Smooth muscle cell (in vitro differentiated cells): ENCODE results near the gene DACT2. TPM values are rescaled to one million over a fixed set of nuclear protein-coding genes. Genes with fewer than 3 reads are reported as not detected.
A peak's percentile ranks its signal among the peaks of the same experiment; 100 is the strongest.
"Not testable (repeated sequence)": the region's sequence is repeated elsewhere in the genome, so short reads cannot be mapped to it uniquely, and the experiment has no call there.

ENCODE experiments used
- DNase-seq: peaks from one replicate; lab custom pipeline; 2025; ENCODE audit not compliant: unreplicated experiment; lab: John Stamatoyannopoulos, UW
- H2AFZ ChIP-seq: fragments of 200-600 bp; sonication (generic); 2 replicates; pipeline ENCODE4 v1.6.0; 2016; ENCODE audit warnings: antibody characterized with exemption, low read depth, mild to moderate bottlenecking
- H3F3A ChIP-seq: fragments of 200-600 bp; sonication (generic); 2 replicates; pipeline ENCODE4 v1.6.0; 2017; ENCODE audit warnings: antibody characterized with exemption, low read depth
- H3K27ac ChIP-seq: fragments of 200-600 bp; sonication (generic); 2 replicates; pipeline ENCODE4 v1.5.1; 2016; ENCODE audit warnings: low read depth, mild to moderate bottlenecking
- H3K27me3 ChIP-seq: fragments of 200-600 bp; sonication (generic); 2 replicates; pipeline ENCODE4 v1.6.1; 2016; ENCODE audit warnings: low read depth, mild to moderate bottlenecking
- H3K36me3 ChIP-seq: fragments of 200-600 bp; sonication (generic); 2 replicates; pipeline ENCODE4 v1.5.1; 2016; ENCODE audit warnings: low read depth
- H3K4me1 ChIP-seq: fragments of 200-600 bp; sonication (generic); 2 replicates; pipeline ENCODE4 v1.5.1; 2016; ENCODE audit warnings: low read depth
- H3K4me2 ChIP-seq: fragments of 200-600 bp; sonication (generic); 2 replicates; pipeline ENCODE4 v1.6.0; 2016; ENCODE audit warnings: mild to moderate bottlenecking
- H3K4me3 ChIP-seq: fragments of 200-600 bp; sonication (generic); 2 replicates; pipeline ENCODE4 v1.5.1; 2016; ENCODE audit warnings: mild to moderate bottlenecking
- H3K79me2 ChIP-seq: fragments of 200-600 bp; sonication (generic); 2 replicates; pipeline ENCODE4 v1.6.0; 2016; ENCODE audit warnings: low read depth, mild to moderate bottlenecking
- H3K9ac ChIP-seq: fragments of 200-600 bp; sonication (generic); 2 replicates; pipeline ENCODE4 v1.6.0; 2016; ENCODE audit warnings: low read depth
- H3K9me3 ChIP-seq: fragments of 200-600 bp; sonication (generic); replicated peaks from 2 replicates; pipeline ENCODE4 v1.5.1; 2016; ENCODE audit warnings: low read depth
- H4K20me1 ChIP-seq: fragments of 200-600 bp; sonication (generic); 2 replicates; pipeline ENCODE4 v1.6.0; 2016; ENCODE audit warnings: low read depth
- WGBS: methylation state at CpG from one replicate; pipeline ENCODE4 v1.1.7; 2016; ENCODE audit warnings: low lambda C conversion rate; 5-methylcytosine and 5-hydroxymethylcytosine counted together
- polyA plus RNA-seq: library from polyadenylated mRNA; unstranded; fragments of >200 nt; fragmentation: Nextera tagmentation; extraction: Ambion mirVana; gene quantifications from 2 replicates; pipeline ENCODE4 v1.2.1, GENCODE V29; 2016
- total RNA-seq: library from RNA; depleted of rRNA; stranded (reverse); fragments of >200 nt; gene quantifications from 2 replicates; pipeline ENCODE4 v1.2.3, GENCODE V29; 2014
- TF ChIP-seq, protein P1 (sequence below): fragments of 200-600 bp; sonication (generic); IDR thresholded peaks from 2 replicates; pipeline ENCODE4 v1.5.1; 2017; ENCODE audit warnings: borderline replicate concordance, mild to moderate bottlenecking, antibody characterized with exemption; ENCODE audit not compliant: insufficient read depth, poor library complexity, severe bottlenecking

Gene DACT2
- total and polyA plus RNA-seq, 2 experiments from 2014 or later: 0.06 to 0.18 TPM

DNA sequence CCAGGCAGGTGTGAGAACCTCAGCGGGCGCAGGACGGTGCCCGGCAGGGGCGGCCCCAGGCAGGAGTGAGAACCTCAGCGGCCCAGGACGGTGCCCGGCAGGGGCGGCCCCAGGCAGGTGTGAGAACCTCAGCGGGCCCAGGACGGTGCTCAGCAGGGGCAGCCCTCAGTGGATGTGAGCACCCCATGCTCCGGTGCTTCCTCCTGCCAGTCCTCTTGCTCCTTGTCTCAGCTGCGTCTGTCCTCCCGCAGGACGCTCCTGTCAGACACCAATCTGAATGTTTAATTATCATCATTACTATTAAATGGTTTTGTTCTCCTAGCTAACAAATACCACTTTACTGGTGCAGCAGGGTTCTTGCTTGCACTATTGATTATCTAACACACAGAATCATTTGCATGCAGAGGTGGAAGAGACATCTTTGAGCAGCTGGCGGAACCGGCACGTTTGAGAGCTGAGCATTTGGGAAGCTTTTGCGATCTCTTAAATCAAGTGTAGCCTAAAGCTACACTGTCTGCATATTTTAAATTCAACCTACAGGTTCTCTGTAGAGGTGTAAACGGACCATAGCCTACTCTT, 39.4 kb upstream of the DACT2 start:
- no peak overlapping the region for H3K4me2 ChIP-seq
- H3K9ac ChIP-seq: no peak overlapping the region
- H2AFZ ChIP-seq: no peak overlapping the region
- H4K20me1 ChIP-seq: no peaks in the 10 kb centered on the region
- DNase-seq: no peak
- H3K4me1 ChIP-seq: no peaks in the 10 kb centered on the region
- no peaks in the 10 kb centered on the region for H3K36me3 ChIP-seq
- no peaks in the 10 kb centered on the region for H3K79me2 ChIP-seq
- no peaks in the 10 kb centered on the region for H3K27me3 ChIP-seq
- TF ChIP-seq, protein P1, sequence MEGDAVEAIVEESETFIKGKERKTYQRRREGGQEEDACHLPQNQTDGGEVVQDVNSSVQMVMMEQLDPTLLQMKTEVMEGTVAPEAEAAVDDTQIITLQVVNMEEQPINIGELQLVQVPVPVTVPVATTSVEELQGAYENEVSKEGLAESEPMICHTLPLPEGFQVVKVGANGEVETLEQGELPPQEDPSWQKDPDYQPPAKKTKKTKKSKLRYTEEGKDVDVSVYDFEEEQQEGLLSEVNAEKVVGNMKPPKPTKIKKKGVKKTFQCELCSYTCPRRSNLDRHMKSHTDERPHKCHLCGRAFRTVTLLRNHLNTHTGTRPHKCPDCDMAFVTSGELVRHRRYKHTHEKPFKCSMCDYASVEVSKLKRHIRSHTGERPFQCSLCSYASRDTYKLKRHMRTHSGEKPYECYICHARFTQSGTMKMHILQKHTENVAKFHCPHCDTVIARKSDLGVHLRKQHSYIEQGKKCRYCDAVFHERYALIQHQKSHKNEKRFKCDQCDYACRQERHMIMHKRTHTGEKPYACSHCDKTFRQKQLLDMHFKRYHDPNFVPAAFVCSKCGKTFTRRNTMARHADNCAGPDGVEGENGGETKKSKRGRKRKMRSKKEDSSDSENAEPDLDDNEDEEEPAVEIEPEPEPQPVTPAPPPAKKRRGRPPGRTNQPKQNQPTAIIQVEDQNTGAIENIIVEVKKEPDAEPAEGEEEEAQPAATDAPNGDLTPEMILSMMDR: no peak
- no peaks in the 10 kb centered on the region for H3F3A ChIP-seq
- 94% methylated on average over 14 of the region's 20 CpGs for WGBS
- no peaks in the 10 kb centered on the region for H3K9me3 ChIP-seq
- H3K4me3 ChIP-seq: no peak overlapping the region
- no peak overlapping the region for H3K27ac ChIP-seq

DNA sequence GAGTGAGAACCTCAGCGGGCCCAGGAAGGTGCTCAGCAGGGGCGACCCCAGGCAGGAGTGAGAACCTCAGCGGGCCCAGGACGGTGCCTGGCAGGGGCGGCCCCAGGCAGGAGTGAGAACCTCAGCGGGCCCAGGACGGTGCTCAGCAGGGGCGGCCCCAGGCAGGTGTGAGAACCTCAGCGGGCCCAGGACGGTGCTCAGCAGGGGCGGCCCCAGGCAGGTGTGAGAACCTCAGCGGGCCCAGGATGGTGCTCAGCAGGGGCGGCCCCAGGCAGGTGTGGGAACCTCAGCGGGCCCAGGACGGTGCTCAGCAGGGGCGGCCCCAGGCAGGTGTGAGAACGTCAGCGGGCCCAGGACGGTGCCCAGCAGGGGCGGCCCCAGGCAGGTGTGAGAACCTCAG, 37.3 kb upstream of the DACT2 start:
- peaks cover 13% of the 10 kb centered on the region for H3K27me3 ChIP-seq
- H3K4me2 ChIP-seq, H3K9ac ChIP-seq, H3K4me1 ChIP-seq, H3K79me2 ChIP-seq, H3K27ac ChIP-seq, H3K36me3 ChIP-seq, H4K20me1 ChIP-seq, H2AFZ ChIP-seq, H3F3A ChIP-seq, DNase-seq, H3K4me3 ChIP-seq, H3K9me3 ChIP-seq: not testable (repeated sequence)
- 97% methylated on average over 5 of the region's 20 CpGs for WGBS

DNA sequence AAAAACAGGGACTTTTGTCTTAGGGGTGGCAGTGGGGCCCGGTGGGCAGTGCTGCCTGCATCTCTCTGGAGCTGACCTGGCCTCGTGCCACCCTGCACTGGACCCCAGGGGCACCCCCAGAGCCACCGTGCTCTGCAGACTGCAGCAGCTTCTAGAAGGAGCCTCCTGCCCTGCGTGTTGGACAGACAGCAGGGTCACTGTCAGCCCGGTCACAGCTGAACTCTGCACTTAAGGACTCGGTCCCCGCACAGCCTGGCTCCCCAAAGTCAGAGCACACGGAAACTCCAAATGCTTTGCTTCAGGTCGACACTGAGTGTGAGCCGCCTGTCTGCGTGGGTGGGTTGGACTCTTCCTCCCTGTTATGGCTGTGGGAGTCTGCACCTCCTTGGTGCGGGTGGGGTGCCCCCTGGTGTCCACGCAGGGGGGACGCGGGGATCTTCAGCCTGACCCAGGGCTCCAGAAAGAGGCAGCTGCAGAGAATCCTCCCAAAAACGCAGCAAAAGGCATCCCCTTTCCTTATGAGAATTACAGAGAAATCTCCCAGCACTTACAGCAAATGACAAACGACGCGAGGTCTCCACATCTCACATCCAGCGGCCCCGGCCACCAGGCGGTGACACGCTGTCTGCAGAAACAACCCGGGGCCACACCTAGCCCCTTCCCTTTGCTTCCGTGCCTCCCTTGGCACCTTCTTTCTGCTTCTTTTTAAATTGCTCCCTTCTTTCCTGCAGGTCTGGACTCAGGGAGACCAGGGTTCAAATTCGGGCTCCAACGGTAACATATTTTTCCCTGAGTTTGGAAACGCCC, 36.3 kb upstream of the DACT2 start:
- TF ChIP-seq, protein P1: peak; percentile 91
- no peaks in the 10 kb centered on the region for H3K9me3 ChIP-seq
- H3K4me3 ChIP-seq: no peak overlapping the region
- no peaks in the 10 kb centered on the region for H3K79me2 ChIP-seq
- no peaks in the 10 kb centered on the region for H3K36me3 ChIP-seq
- H3F3A ChIP-seq: no peaks in the 10 kb centered on the region
- peak overlapping the region; percentile 70 for H3K4me2 ChIP-seq
- DNase-seq: peak; percentile 21
- 56% methylated on average over 28 of the region's 28 CpGs for WGBS
- no peaks in the 10 kb centered on the region for H3K4me1 ChIP-seq
- peaks cover 17% of the 10 kb centered on the region for H3K27me3 ChIP-seq
- H3K27ac ChIP-seq: no peak overlapping the region
- peak overlapping the region; percentile 45 for H2AFZ ChIP-seq
- no peak overlapping the region for H3K9ac ChIP-seq
- no peaks in the 10 kb centered on the region for H4K20me1 ChIP-seq

DNA sequence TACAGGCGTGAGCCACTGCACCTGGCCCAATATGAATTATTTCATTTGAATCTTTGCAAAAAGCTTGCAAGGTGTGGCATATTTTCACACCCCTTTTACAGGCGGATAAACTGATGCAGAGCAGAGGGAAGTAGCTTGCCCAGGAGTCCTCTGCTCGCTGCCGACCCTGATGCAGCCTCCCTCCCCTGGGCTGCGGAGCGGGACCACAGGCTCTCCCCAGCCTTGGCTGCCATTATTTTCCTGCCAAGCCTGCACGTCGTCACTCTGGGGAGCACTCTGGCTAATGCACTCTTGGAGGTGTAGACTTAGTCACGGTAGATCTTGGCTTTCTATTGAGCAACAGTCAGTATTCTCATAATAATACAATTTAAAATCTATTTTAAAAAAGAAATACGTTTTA, 34.8 kb upstream of the DACT2 start:
- TF ChIP-seq, protein P1: no peak
- no peak for DNase-seq
- no peaks in the 10 kb centered on the region for H3K79me2 ChIP-seq
- H3K27me3 ChIP-seq: peaks cover 17% of the 10 kb centered on the region
- no peak overlapping the region for H3K9ac ChIP-seq
- 91% methylated on average over 10 of the region's 10 CpGs for WGBS
- no peaks in the 10 kb centered on the region for H4K20me1 ChIP-seq
- H2AFZ ChIP-seq: no peak overlapping the region
- H3K4me3 ChIP-seq: no peak overlapping the region
- H3K27ac ChIP-seq: no peak overlapping the region
- no peaks in the 10 kb centered on the region for H3F3A ChIP-seq
- no peak overlapping the region for H3K4me2 ChIP-seq
- H3K9me3 ChIP-seq: no peaks in the 10 kb centered on the region
- H3K36me3 ChIP-seq: no peaks in the 10 kb centered on the region
- no peaks in the 10 kb centered on the region for H3K4me1 ChIP-seq
